SK-N-SH (cell line): ENCODE results near the gene UNCX.

Source experiments
- CTCF ChIP-seq: fragments of 200-600 bp; sonication (generic); IDR thresholded peaks from 2 replicates; pipeline ENCODE4 v1.6.1; 2017; ENCODE audit warnings: antibody characterized with exemption, mild to moderate bottlenecking, moderate library complexity
- POLR2AphosphoS5 ChIP-seq: IDR thresholded peaks from 2 replicates; pipeline ENCODE4 v1.6.1; 2012; ENCODE audit warnings: low read depth, low read length
- RAD21 ChIP-seq: IDR thresholded peaks from 2 replicates; pipeline ENCODE4 v1.6.1; 2012; ENCODE audit warnings: mild to moderate bottlenecking, low read length
- REST ChIP-seq: IDR thresholded peaks from 2 replicates; pipeline ENCODE4 v1.6.1; 2012; ENCODE audit warnings: mild to moderate bottlenecking, low read depth, low read length, moderate library complexity
- SIN3A ChIP-seq: IDR thresholded peaks from 2 replicates; pipeline ENCODE4 v1.6.1; 2012; ENCODE audit warnings: low read depth, mild to moderate bottlenecking, low read length, moderate library complexity, borderline replicate concordance
- TAF1 ChIP-seq: IDR thresholded peaks from 2 replicates; pipeline ENCODE4 v1.6.1; 2012; ENCODE audit warnings: low read depth, mild to moderate bottlenecking, low read length, moderate library complexity, borderline replicate concordance
- TF ChIP-seq, protein P1 (sequence below): fragments of 150-350 bp; IDR thresholded peaks from 2 replicates; pipeline ENCODE4 v1.6.1; 2017; ENCODE audit warnings: antibody characterized with exemption, low read length, low read depth, borderline replicate concordance

DNA sequence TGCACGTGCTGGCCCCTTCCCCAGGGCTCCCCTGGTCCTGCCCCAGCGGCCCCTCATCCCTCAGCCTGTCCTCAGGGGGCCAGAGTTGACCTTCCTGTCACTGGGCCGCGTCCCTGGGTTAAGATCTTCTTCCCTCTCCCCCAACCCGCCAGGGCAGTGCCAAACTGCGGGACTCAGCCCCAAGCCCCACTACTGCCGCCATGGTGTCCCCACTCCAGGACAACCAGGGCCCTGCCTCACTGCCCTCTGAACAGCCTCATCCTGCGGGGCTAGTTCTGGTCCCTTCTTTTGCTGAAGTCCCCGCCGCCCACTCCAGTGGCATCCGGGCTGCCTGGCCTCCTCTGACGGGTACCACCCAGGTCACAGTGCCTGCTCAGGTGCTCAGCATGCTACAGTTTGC, 37.5 kb downstream of the UNCX start:
- TF ChIP-seq CTCF (no peak), POLR2AphosphoS5 (no peak), RAD21 (no peak), REST (no peak), TAF1 (no peak), SIN3A (no peak)
- TF ChIP-seq, protein P1, sequence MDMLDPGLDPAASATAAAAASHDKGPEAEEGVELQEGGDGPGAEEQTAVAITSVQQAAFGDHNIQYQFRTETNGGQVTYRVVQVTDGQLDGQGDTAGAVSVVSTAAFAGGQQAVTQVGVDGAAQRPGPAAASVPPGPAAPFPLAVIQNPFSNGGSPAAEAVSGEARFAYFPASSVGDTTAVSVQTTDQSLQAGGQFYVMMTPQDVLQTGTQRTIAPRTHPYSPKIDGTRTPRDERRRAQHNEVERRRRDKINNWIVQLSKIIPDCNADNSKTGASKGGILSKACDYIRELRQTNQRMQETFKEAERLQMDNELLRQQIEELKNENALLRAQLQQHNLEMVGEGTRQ: no peak
